OCI-LY3 (cell line): Measurements from ENCODE around the gene GPC3.

ENCODE experiments used
- CTCF ChIP-seq: fragments of 200-600, 300-600 bp; sonication (generic); IDR thresholded peaks from 2 replicates; pipeline ENCODE4 v1.5.1; 2014; ENCODE audit warnings: antibody characterized with exemption, low read length, low read depth
- EZH2phosphoT487 ChIP-seq: fragments of 200-600 bp; shearing (Covaris generic); IDR thresholded peaks from 2 replicates; pipeline ENCODE4 v1.6.1; 2018; ENCODE audit warnings: antibody characterized with exemption, mixed run types, low read depth

GRCh38 chrX:133652185-133652584 is 333.2 kb downstream of the GPC3 start:
- no peak for TF ChIP-seq CTCF
- no peak for TF ChIP-seq EZH2phosphoT487
